CD8-positive, alpha-beta memory T cell (primary cell): ENCODE results near the gene ANTKMT. TPM values are rescaled to one million over a fixed set of nuclear protein-coding genes. Genes with fewer than 3 reads are reported as not detected.

Source experiments
- CTCF ChIA-PET: fragments of 350-600 bp; sonication (Branson Sonifier 250); formaldehyde crosslinking; loops from one replicate; lab custom pipeline; 2021; ENCODE audit warnings: antibody characterized with exemption; lab: Charles Lee
- POLR2A ChIA-PET: fragments of 350-600 bp; sonication (Branson Sonifier 250); formaldehyde crosslinking; loops from one replicate; lab custom pipeline; 2021; ENCODE audit warnings: antibody characterized with exemption; lab: Charles Lee
- DNase-seq, 5 donors: peaks; one replicate each; pipeline versions ENCODE4 v3.0.0 to v3.0.0-alpha.2; 2020 to 2022; ENCODE audit warnings: mixed read lengths in 1 of 5
- H3K27ac ChIP-seq: one replicate; pipeline ENCODE4 v1.7.0; 2013; ENCODE audit warnings: low read depth, mild to moderate bottlenecking, low read length, moderate library complexity
- H3K27me3 ChIP-seq: 2 replicates; pipeline ENCODE4 v1.7.0; 2013; ENCODE audit warnings: low read length, mild to moderate bottlenecking; ENCODE audit not compliant: insufficient read depth, poor library complexity, severe bottlenecking
- H3K36me3 ChIP-seq: 2 replicates; pipeline ENCODE4 v1.7.0; 2013; ENCODE audit warnings: mild to moderate bottlenecking, low read length, moderate library complexity; ENCODE audit not compliant: insufficient read depth
- H3K4me1 ChIP-seq: 2 replicates; pipeline ENCODE4 v1.7.0; 2013; ENCODE audit warnings: mild to moderate bottlenecking, low read length, moderate library complexity; ENCODE audit not compliant: insufficient read depth
- H3K4me3 ChIP-seq: 2 replicates; pipeline ENCODE4 v1.7.0; 2013; ENCODE audit warnings: mild to moderate bottlenecking, low read length
- H3K9me3 ChIP-seq: 2 replicates; pipeline ENCODE4 v1.7.0; 2013; ENCODE audit warnings: mild to moderate bottlenecking, low read length
- H3K27ac Mint-ChIP-seq, 8 donors: one replicate each; pipeline ENCODE4 v1.8.0; 2020 to 2021; ENCODE audit warnings: mixed read lengths in 8 of 8, mild to moderate bottlenecking in 6 of 8, inconsistent platforms in 3 of 8, moderate library complexity in 3 of 8
- H3K27me3 Mint-ChIP-seq, 2 donors: one replicate each; pipeline ENCODE4 v1.8.0; 2020 to 2021; ENCODE audit warnings: mixed read lengths in 2 of 2, mild to moderate bottlenecking in 1 of 2, moderate library complexity in 1 of 2
- H3K36me3 Mint-ChIP-seq, 3 donors: one replicate each; pipeline ENCODE4 v1.8.0; 2020 to 2021; ENCODE audit warnings: mixed read lengths in 3 of 3, inconsistent platforms in 1 of 3, mild to moderate bottlenecking in 1 of 3
- H3K4me1 Mint-ChIP-seq, 3 donors: one replicate each; pipeline ENCODE4 v1.8.0; 2020 to 2021; ENCODE audit warnings: mixed read lengths in 3 of 3, inconsistent platforms in 1 of 3, mild to moderate bottlenecking in 1 of 3
- H3K4me3 Mint-ChIP-seq, 7 donors: one replicate each; pipeline ENCODE4 v1.8.0; 2020 to 2021; ENCODE audit warnings: mixed read lengths in 7 of 7, mild to moderate bottlenecking in 6 of 7, moderate library complexity in 4 of 7, inconsistent platforms in 2 of 7
- H3K9me3 Mint-ChIP-seq, 5 donors: one replicate each; pipeline ENCODE4 v1.8.0; 2020 to 2022; ENCODE audit warnings: mixed read lengths in 5 of 5, mild to moderate bottlenecking in 3 of 5, moderate library complexity in 2 of 5, inconsistent platforms in 1 of 5
- polyA plus RNA-seq: library from polyadenylated mRNA; unstranded; fragments of 300-500 nt; fragmentation: Illumina TruSeq; gene quantifications from one replicate; pipeline ENCODE4 v1.2.3, GENCODE V29; 2021
- total RNA-seq, 2 experiments: library from RNA; stranded (reverse); gene quantifications; one replicate each; pipeline ENCODE4 v1.2.3, GENCODE V29; 2021

ANTKMT gene
- total and polyA plus RNA-seq, 3 experiments from 2014 or later = 64.2 to 127 (median 72.0) TPM

DNA sequence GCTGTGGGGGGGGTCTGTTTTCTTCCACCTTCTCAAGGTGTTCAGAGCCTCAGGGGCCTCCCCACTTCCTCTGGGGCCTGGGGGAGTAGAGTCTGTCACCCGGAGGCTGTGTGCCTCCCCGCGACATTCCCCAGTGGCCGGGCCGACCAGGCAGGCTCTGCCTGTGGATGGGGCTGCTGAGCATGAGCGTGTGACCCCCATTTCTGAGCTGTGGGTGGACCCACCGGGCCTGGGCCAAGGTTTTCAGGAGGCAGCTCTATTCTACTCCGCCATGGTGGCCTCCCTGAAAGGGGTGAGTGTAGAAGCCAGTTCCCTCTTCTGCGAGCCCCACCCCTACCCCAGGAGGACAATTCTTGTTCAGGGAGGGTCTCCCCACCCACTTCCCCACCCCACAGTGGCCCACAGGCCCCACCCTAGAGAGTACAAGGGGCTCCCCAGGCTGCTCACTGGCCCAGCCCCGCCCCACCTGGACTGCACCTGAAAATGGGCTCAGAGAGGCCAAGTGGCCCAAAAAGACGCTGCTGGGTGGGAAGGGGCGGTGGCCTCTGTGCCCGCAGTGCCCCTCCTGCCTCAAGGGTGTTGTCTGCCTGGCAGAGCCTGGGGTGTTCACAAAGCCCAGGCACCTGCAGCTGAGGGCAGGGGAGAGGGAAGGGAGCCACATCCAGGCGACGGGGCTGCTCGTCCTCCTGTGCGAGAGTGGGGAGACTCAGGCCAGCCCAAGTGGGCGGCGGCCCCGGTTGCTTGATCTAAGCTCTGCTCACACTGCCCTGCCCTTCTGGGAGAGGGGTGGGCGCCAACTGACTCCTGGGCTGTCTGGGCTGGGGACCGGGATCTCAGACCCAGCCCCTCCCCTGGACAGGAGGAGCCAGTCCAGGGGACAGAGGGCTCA, 40.9 kb downstream of the ANTKMT start:
- no peaks in the 10 kb centered on the region for H3K4me1 Mint-ChIP-seq
- H3K27ac Mint-ChIP-seq = no peak overlapping the region
- H3K9me3 Mint-ChIP-seq = no peaks in the 10 kb centered on the region
- peaks cover 3 to 6% of the 10 kb centered on the region in 2 donors for H3K27me3 Mint-ChIP-seq
- Histone ChIP-seq H3K9me3 (no peaks in the 10 kb centered on the region), H3K4me3 (no peak overlapping the region), H3K4me1 (no peaks in the 10 kb centered on the region), H3K36me3 (no peaks in the 10 kb centered on the region), H3K27me3 (no peaks in the 10 kb centered on the region), H3K27ac (no peak overlapping the region)
- H3K4me3 Mint-ChIP-seq = no peak overlapping the region
- ChIA-PET CTCF (no interaction called here), POLR2A (no interaction called here)
- no peak for DNase-seq
- peaks cover 0 to 2% (median 0%) of the 10 kb centered on the region in 3 donors for H3K36me3 Mint-ChIP-seq

DNA sequence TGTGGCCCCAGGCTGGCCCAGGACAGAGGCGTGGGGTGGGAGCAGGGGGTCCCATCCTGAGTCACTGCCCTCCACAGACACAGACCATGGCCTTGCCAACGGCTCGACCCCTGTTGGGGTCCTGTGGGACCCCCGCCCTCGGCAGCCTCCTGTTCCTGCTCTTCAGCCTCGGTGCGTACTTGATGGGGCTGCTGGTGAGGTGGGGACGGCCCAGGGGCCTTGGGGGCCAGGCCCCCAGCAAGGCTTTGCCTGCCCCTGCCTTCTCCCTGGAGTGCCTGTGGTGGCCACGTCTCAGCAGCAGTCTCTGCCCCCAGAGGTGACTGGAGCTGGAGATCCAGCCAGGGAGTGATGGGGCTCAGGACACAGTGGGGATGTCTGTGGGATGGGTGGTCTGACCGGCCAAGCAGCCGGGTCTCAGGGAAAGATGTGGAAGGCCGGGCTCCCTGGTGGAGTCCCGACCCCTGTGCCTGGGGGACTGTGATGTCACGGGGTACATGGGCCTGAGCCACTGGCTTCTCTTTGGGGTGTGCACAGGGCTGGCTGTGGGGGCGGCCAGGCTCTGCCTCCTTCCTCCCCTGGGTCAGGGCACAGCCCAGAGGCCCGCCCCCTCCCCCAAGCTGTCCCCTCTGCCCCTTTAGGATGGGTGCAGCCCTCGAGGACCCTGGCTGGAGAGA, 41.8 kb downstream of the ANTKMT start:
- no peaks in the 10 kb centered on the region for H3K9me3 Mint-ChIP-seq
- Histone ChIP-seq H3K9me3 (no peaks in the 10 kb centered on the region), H3K27ac (no peak overlapping the region), H3K4me3 (no peak overlapping the region), H3K27me3 (no peaks in the 10 kb centered on the region), H3K36me3 (no peaks in the 10 kb centered on the region), H3K4me1 (no peaks in the 10 kb centered on the region)
- H3K4me1 Mint-ChIP-seq = no peaks in the 10 kb centered on the region
- peaks cover 2 to 3% of the 10 kb centered on the region in 2 donors for H3K27me3 Mint-ChIP-seq
- H3K36me3 Mint-ChIP-seq = no peaks in the 10 kb centered on the region
- ChIA-PET CTCF (no interaction called here), POLR2A (no interaction called here)
- no peak overlapping the region for H3K27ac Mint-ChIP-seq
- H3K4me3 Mint-ChIP-seq = no peak overlapping the region
- no peak for DNase-seq

DNA sequence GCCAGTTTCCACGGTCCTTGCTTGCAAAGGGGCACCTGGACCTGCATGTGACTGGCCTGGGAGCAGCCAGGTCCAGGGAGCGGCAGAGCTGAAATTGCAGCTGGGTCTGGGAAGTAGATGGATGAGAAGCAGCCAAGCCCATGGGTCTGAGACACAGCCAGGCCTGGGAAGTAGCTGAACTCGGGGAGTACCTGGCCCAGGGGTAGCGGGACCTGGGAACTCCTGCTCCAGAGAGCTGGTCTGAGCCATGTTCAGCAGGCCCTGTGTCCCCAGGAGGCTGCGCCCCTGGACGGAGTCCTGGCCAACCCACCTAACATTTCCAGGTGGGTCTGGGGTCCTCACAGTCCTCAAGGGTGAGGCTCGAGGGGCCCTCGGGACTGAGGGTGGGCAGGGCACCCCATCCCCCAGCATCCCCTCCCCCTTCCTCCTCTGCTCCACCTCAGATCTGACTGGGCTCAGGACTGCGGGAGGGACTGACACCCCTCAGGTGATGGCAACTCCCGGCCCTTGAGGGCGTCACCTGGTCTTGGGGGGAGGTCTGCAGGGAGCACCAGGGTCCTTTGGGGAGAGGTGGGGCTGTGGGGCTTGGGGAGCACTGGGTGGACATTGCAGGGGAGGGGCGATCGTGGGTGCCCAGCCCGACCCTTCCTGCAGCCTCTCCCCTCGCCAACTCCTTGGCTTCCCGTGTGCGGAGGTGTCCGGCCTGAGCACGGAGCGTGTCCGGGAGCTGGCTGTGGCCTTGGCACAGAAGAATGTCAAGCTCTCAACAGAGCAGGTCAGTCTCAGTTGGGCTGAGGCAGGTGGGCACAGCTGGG, 42.6 kb downstream of the ANTKMT start:
- DNase-seq = no peak
- Histone ChIP-seq H3K27me3 (no peaks in the 10 kb centered on the region), H3K36me3 (no peaks in the 10 kb centered on the region), H3K9me3 (no peaks in the 10 kb centered on the region), H3K4me3 (no peak overlapping the region), H3K27ac (no peak overlapping the region), H3K4me1 (no peaks in the 10 kb centered on the region)
- Mint-ChIP-seq H3K4me1 (no peaks in the 10 kb centered on the region), H3K4me3 (no peak overlapping the region), H3K27me3 (no peaks in the 10 kb centered on the region), H3K36me3 (no peaks in the 10 kb centered on the region), H3K9me3 (no peaks in the 10 kb centered on the region), H3K27ac (peak overlapping the region in 1 of 8 donors; percentile 75)
- CTCF ChIA-PET = interaction anchor here (0.5 kb wide), 1 partner anchor 10 kb away, joined by 4 read pairs; no protein-coding TSS in a partner anchor
- POLR2A ChIA-PET = no interaction called here

DNA sequence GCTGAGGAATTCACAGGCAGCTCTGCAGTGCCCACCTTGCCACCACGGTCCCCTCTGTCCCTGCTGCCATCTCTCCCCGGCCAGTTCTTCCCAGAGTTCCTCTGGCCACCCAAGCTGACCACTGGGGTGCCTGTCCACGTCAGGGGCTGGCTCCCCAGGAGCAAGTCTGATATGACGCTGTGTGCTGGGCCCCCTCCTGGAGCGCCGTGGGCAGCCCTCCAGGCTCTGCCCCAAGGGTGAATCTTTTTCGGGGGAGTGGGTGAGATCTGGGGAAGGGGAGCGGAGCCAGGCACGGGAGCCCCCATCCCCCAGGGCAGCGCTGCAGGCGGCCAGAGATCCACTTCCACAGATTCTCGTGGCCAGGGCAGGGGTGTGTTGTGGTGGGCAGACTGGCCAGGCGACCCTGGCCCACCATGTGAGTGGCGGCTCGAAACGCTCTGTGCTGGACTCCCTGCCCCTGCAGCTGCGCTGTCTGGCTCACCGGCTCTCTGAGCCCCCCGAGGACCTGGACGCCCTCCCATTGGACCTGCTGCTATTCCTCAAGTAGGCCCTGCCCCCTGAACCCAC, 43.3 kb downstream of the ANTKMT start:
- no peak for DNase-seq
- H3K27me3 ChIP-seq = no peaks in the 10 kb centered on the region
- H3K9me3 ChIP-seq = no peaks in the 10 kb centered on the region
- Mint-ChIP-seq H3K27ac (no peak overlapping the region), H3K4me3 (no peak overlapping the region), H3K27me3 (no peaks in the 10 kb centered on the region), H3K9me3 (no peaks in the 10 kb centered on the region), H3K36me3 (no peaks in the 10 kb centered on the region), H3K4me1 (no peaks in the 10 kb centered on the region)
- ChIA-PET CTCF (no interaction called here), POLR2A (no interaction called here)
- H3K36me3 ChIP-seq = no peaks in the 10 kb centered on the region
- no peaks in the 10 kb centered on the region for H3K4me1 ChIP-seq
- H3K27ac ChIP-seq = no peak overlapping the region
- no peak overlapping the region for H3K4me3 ChIP-seq

DNA sequence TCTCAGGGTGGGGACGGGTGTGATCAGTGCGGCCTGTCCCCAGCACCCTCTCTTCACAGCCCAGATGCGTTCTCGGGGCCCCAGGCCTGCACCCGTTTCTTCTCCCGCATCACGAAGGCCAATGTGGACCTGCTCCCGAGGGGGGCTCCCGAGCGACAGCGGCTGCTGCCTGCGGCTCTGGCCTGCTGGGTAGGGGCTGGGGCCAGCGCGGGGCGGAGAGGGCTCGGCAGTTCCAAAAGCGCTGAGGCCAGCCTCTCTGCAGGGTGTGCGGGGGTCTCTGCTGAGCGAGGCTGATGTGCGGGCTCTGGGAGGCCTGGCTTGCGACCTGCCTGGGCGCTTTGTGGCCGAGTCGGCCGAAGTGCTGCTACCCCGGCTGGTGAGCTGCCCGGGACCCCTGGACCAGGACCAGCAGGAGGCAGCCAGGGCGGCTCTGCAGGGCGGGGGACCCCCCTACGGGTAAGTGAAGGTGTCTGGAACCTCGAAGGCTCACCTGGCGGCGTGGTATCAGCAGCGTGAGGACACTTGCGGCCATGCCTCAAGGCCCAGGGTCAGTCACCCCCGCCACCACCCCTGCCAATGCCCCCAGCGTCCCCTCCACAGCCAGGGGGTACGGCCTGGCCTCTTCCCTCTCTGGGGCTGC, 44.0 kb downstream of the ANTKMT start:
- no peaks in the 10 kb centered on the region for H3K27me3 Mint-ChIP-seq
- Histone ChIP-seq H3K4me1 (no peaks in the 10 kb centered on the region), H3K4me3 (no peak overlapping the region), H3K27me3 (no peaks in the 10 kb centered on the region), H3K36me3 (no peaks in the 10 kb centered on the region), H3K27ac (no peak overlapping the region), H3K9me3 (no peaks in the 10 kb centered on the region)
- H3K4me1 Mint-ChIP-seq = no peaks in the 10 kb centered on the region
- H3K4me3 Mint-ChIP-seq = no peak overlapping the region
- peak overlapping the region in 1 of 8 donors; percentile 54 for H3K27ac Mint-ChIP-seq
- CTCF ChIA-PET = no interaction called here
- H3K36me3 Mint-ChIP-seq = no peaks in the 10 kb centered on the region
- no peaks in the 10 kb centered on the region for H3K9me3 Mint-ChIP-seq
- POLR2A ChIA-PET = no interaction called here
- no peak for DNase-seq

DNA sequence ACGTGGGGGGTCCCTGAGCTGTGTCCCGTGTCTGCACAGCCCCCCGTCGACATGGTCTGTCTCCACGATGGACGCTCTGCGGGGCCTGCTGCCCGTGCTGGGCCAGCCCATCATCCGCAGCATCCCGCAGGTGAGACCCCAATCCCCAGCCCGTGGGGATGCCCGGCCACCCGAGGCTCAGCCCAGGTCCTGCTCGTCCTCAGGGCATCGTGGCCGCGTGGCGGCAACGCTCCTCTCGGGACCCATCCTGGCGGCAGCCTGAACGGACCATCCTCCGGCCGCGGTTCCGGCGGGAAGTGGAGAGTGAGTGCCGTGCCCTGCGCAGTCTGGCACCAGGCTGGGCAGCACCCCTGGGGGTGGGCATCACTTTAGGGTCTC, 44.5 kb downstream of the ANTKMT start:
- Mint-ChIP-seq H3K27ac (no peak overlapping the region), H3K4me1 (no peaks in the 10 kb centered on the region)
- CTCF ChIA-PET = no interaction called here

DNA sequence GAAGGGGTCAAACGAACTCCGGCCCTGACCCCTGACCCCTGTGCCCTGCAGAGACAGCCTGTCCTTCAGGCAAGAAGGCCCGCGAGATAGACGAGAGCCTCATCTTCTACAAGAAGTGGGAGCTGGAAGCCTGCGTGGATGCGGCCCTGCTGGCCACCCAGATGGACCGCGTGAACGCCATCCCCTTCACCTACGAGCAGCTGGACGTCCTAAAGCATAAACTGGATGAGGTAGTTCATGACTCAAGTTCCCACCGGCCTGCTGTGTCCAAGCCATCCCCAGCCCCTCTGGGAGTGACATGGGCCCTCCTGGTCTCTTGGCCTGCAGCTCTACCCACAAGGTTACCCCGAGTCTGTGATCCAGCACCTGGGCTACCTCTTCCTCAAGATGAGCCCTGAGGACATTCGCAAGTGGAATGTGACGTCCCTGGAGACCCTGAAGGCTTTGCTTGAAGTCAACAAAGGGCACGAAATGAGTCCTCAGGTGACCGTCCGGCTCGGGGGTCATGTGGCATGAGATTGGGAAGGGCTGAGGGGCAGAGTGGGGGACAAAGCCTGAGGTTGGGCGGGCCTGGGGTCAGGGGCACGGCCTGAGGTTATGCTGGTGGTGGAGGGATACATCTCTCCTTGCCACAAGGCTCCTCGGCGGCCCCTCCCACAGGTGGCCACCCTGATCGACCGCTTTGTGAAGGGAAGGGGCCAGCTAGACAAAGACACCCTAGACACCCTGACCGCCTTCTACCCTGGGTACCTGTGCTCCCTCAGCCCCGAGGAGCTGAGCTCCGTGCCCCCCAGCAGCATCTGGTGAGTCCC, 45.3 kb downstream of the ANTKMT start:
- ChIA-PET CTCF (no interaction called here), POLR2A (no interaction called here)
- Histone ChIP-seq H3K4me3 (no peak overlapping the region), H3K27me3 (no peaks in the 10 kb centered on the region), H3K4me1 (no peaks in the 10 kb centered on the region), H3K27ac (no peak overlapping the region), H3K9me3 (no peaks in the 10 kb centered on the region), H3K36me3 (no peaks in the 10 kb centered on the region)
- H3K27me3 Mint-ChIP-seq = no peaks in the 10 kb centered on the region
- no peaks in the 10 kb centered on the region for H3K36me3 Mint-ChIP-seq
- no peak for DNase-seq
- H3K27ac Mint-ChIP-seq = no peak overlapping the region
- no peak overlapping the region for H3K4me3 Mint-ChIP-seq
- H3K4me1 Mint-ChIP-seq = no peaks in the 10 kb centered on the region
- no peaks in the 10 kb centered on the region for H3K9me3 Mint-ChIP-seq

More for the DNA sequence above, 44.5 kb downstream of the ANTKMT start:
- H3K9me3 ChIP-seq = no peaks in the 10 kb centered on the region
- H3K27ac ChIP-seq = no peak overlapping the region
- Mint-ChIP-seq H3K36me3 (no peaks in the 10 kb centered on the region), H3K27me3 (no peaks in the 10 kb centered on the region), H3K9me3 (no peaks in the 10 kb centered on the region), H3K4me3 (no peak overlapping the region)
- POLR2A ChIA-PET = no interaction called here
- no peak overlapping the region for H3K4me3 ChIP-seq
- DNase-seq = no peak
- H3K27me3 ChIP-seq = no peaks in the 10 kb centered on the region
- H3K36me3 ChIP-seq = no peaks in the 10 kb centered on the region
- H3K4me1 ChIP-seq = no peaks in the 10 kb centered on the region
